ELF-1 (cell line): ENCODE measurements around the gene BCL11A.

ENCODE experiments used
- DNase-seq: peaks from one replicate; pipeline ENCODE4 v3.0.0-alpha.2; 2016; ENCODE audit warnings: low read depth, low spot score

Gene BCL11A

DNA sequence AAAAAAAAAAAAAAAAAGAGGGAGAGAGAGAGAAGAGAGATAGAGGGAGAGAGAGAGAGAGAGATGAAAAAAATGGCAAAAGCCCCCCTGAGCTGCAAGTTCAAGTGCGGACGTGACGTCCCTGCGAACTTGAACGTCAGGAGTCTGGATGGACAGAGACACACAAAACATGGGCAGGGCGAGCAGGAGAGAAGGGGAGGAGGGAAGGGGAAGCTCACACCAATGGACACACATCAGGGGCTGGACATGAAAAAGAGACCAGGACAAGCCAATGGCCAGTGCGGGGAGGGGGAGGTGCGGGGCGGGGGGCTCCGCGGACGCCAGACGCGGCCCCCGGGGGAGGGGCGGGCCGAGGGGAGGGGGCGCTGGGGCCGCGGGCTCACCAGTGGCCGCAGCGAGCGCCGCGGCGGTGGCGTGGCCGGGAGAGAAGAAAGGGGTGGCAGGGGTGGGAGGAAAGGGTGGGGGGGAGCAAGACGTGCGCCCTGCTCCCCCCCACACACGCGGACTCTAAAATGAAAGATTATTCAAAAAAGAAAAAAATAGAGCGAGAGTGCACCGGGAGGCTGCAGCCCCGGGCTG, at the start of gene BCL11A:
Gene BCL11A (minus strand): TSS at position 160 of the 579 bp plus-strand sequence. CDS start 384 bp downstream, outside the sequence.
- peak; percentile 89 for DNase-seq

DNA sequence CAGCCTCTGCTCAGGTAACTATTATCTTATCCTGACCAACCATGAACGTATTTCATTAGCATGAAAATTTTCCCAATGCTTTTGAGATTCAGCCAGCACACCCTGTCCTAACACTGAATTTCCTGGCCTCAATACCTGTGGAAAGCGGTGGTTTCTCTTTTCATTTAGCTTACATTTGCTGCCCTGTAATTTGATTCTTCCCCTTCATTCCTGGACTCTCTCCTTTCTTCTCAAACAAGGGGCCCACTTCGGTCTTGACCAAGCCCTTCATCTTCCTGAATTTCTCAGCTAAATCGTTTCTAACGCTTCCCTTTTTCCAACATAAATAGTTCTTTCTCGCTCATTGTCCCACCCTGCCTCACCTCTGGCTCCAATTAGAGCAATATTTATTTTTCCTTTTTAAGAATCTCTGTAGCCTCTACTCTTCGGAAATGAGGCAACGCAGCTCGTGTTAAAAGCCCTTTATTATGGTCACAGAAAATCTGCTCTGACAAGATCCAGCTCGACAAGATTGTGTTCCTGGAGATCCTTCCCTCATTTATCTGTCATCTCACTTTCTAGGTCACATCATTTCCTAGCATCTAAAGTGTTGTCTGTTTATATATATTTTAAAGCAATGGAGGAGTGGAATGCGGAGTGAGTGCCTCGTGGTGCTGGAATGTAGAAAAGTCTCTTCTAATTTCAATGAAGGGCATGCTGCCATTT, 49.5 kb upstream of the BCL11A start:
- peak; percentile 10 for DNase-seq

- DNase-seq = no peak
Measured at GRCh38 chr2:60602388-60602787, 48.9 kb upstream of the BCL11A start.

- no peak for DNase-seq
Measured at GRCh38 chr2:60598271-60598670, 44.8 kb upstream of the BCL11A start.

DNA sequence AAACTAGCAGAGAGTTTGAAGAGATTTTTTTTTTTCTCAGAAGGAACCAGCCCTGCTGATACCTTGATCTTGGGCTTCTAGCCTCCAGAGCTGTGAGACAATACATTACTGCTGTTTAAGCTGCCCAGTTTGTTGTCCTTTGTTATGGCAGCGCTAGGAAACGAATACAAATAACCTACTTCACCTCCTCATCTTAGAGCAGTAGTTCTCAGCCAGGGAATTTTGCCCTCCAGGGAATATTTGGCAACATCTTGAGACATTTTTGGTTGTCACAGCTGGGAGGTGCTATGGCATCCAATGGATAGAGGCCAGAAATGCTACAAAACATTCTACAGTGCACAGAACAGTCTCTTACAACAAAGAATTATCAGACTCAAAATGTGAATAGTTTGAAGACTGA, 43.9 kb upstream of the BCL11A start:
- peak; percentile 13 for DNase-seq

GRCh38 chr2:60596411-60596810, 43.0 kb upstream of the BCL11A start:
- DNase-seq = no peak

- no peak for DNase-seq
Measured at GRCh38 chr2:60595953-60596352, 42.5 kb upstream of the BCL11A start.

- DNase-seq = no peak
Measured at GRCh38 chr2:60589104-60589503, 35.6 kb upstream of the BCL11A start.

DNA sequence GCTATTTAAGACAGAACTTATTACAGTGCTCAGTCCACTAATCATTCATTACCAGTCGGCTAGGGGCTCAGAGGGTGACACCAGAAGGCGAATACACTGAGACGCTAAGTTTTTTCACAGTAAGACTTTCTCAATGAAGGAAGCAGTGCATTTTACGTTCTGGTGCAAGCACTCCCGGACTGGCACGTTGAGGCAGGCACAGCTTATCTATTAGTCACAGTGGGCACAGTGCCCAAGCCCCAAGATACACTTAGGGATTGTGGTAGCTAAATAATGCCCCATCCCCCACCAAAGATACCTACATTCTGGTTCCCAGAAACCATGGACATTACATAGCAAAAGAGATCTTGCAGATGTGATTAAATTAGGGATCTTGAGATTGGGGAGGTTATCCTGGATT, 32.6 kb upstream of the BCL11A start:
- no peak for DNase-seq

DNA sequence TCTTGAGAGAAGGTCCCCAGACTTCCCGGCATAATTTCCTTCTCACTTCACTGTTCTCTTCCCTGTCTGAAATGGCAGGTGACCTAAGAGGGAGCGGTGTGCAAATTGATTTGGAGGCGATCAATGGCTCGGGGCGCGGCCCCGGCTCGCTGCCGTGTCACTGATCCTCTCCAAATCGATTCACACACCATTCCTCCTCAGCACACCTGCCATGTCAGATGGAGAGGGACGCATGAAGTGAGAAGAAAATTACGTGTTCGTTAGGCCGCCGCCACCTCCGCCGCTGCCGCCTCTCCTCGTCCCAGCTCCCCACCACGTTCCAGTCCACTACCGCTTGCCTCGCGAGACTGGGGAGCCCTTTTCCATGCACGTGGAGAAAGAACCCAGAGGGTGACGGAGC, 31.8 kb upstream of the BCL11A start:
- no peak for DNase-seq

DNA sequence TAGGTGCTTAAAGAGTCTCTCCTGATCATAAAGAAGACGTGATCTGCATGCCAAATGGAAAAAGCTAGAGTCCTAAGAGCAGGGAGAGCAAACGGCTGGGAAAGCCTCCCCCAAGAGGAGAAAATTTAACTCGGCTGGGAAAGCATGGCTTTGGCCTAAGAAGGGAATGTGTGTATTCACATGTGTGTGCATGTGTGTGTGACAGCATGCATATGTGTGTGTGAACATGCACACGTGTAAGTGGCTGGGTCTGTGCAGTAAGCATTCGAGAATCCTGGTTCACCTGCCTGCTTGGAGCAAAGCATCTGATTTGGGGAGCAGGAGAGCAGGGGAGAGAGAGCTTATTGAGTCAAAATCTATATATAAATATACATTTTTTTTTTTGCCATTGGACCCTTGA, 30.1 kb upstream of the BCL11A start:
- no peak for DNase-seq

- DNase-seq = peak; percentile 81
Measured at GRCh38 chr2:60581433-60582282, 28.2 kb upstream of the BCL11A start.

DNA sequence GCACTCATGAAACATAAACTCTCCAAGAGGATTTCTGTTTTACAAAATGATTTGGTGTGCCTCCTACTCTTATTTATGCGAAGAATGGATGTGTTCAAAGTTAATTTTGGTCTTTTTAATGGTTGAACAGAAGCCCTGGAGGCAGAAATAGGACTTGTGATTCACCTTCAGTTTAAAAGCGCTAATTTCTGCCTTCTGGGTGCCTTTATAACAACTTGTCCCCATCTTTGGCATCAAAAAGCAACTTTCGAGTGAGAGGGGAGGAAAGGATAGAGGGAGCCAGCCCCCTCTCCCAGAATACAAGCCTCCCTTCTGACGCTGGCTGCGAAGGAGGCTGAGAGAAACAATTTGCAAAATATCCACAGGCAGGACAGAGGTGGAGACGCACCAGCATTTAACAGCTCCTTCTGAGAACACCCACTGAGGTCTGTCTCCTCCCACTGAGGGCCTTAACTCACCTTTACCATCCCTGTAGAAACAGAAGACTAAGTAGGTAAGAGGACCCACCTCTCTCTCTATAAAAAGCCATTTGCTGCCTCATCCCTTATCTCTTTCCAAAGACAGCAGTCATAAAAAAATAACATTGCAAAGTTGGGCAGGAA, 24.3 kb upstream of the BCL11A start:
- peak; percentile 17 for DNase-seq

DNA sequence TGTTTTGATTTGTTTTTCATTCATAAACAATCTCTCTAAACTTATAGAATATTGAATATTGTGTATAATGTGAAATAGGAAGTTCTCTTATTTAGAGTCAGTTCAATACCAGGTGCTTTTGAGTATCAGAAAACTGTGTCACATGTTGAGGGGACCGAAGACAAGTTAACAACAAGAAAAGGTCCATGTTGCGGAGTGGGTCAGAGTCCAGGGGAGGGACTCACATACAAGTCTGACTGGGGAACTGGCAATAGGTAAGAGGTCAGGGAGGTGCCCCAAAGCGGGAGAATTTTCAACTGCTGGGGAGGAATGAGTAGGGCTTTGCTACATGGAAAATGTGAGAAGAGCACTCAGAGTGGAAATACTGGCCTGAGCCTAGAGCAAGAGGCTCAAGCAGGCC, 19.8 kb upstream of the BCL11A start:
- no peak for DNase-seq

DNA sequence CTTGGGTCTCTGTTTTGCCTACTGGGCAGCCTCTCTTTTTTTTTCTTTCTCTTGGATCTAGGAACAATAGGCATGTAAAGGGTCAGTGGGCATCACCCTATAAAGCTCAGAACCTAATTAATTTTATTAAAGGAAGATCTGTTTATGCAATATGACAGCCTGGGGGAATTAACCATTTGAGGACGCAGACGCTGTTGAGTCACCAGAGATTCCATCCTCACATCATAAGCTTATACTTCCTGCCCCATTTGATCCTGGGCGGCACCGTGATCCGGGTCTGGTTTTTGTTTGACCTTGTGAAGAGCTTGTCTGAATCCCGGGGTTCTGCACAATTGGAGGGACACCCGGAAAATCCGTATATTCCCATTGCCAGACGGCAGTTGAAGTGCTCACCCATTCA, 16.8 kb upstream of the BCL11A start:
- DNase-seq = peak; percentile 18

GRCh38 chr2:60569680-60570111, 16.2 kb upstream of the BCL11A start:
- DNase-seq = peak; percentile 46

GRCh38 chr2:60567919-60568768, 14.7 kb upstream of the BCL11A start:
- no peak for DNase-seq

- no peak for DNase-seq
Measured at GRCh38 chr2:60567096-60567495, 13.6 kb upstream of the BCL11A start.

DNA sequence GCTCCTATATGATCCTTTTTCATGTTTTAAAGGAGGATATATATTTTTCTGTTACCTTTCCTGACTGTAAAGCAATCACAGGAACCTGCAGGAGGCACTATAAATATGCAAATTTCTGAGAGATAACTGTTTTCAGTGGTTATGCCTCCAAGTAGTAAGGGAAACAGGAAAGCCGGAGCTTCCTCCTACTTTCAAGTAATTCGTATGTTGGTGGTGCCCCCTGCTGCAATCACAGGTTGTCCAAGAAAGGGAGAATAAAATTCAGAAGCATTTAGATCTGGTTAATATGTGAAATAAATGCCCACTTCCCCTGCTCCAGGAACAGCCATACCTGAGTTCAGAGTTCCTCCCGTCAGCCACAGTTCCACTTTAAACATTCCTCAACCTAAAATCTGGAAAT, 12.0 kb upstream of the BCL11A start:
- no peak for DNase-seq

DNA sequence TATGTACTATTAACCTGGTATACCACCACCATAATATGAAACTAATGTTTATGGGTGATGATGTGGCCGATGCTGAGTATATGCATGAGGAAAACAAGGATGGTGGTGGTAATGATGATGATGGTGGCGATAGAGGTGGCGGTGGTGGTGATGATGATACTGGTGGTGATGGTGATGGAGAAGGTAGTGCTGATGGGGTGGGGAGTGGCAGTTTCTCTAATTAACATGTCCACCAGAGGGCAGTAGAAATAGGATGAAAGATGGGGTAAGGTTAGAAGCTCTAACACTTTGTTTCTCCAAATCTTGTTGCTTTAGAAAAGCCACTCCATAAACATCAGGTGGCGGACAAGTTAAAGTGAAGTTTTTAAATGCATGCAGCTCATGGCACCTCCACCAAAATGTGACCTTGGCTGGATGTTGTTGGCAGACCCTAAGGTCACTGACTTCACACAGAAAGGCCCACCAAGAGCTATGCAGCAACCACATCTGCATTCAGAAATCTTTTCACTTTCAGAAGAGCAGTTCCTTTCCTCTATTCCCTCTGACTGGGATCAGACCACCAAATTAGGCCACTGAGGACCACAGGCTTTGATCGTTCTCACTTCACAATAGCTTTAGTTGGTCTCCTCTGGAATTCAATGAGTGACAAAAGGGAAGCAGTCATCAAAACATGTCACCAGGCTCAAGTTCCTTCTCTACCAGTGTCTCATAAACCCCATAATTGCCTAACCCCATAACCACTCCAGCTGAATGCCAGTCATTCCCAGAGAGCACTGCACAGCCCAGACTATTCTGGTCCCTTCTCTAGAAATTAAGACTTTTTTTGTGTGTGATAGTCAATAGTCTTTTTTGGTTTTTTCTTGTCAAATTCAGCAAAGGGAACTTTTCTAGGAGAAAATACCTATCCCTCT, 7.5 kb upstream of the BCL11A start:
- DNase-seq = peak; percentile 48
